ENCODE results near the gene MIPOL1.
"Not testable (repeated sequence)": the region's sequence is repeated elsewhere in the genome, so short reads cannot be mapped to it uniquely, and the experiment has no call there.

Gene MIPOL1

DNA sequence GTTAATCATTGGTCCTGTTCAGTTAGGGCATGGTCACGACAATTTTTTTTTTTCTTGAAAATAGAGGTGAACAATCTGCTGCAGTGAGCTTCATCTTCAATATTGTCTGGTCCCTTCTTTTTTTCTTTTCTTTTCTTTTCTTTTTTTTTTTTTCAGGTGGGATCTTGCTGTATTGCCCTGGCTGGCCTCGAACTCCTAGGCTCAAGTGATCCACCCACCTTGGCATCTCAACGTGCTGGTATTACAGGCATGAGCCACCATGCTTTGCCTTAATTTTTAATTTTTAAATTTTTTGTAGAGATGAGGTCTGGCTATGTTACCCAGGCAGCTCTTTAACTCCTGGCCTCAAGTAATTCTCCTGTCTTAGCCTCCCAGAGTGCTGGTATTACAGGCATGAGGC is 36.5 kb downstream of the MIPOL1 start:
- DNase-seq (ENCODE audit: low read depth in 2 of 2), result no peak

GRCh38 chr14:37236044-37236443 is 38.3 kb downstream of the MIPOL1 start:
- DNase-seq (ENCODE audit: low read depth in 2 of 2), result not testable (repeated sequence)

GRCh38 chr14:37237094-37237493 is 39.4 kb downstream of the MIPOL1 start:
- DNase-seq (ENCODE audit: low read depth in 2 of 2), result no peak

DNA sequence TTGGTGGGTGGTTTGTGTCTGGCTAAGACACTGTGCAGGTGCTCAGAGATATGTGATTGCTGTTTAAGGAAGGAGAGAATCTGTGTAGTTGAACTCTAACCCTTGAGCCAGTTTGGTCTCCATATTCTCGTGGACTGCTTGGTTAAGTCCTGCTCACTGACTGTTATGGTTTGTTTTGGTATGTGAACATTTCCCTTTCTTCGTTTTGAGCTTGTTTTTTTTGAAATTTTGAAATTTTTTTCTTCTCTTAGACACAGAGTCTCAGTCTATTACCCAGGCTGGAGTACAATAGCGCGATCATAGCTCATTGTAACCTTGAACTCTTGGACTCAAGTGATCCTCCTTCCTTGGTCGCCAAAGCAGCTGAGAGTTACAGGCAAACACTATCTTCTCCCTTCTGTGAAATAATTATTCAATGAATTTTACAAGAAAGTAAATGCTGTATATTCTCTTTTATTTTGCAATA is 40.0 kb downstream of the MIPOL1 start:
- no peak for DNase-seq (ENCODE audit: low read depth in 2 of 2)

GRCh38 chr14:37241198-37241597 is 43.5 kb downstream of the MIPOL1 start:
- DNase-seq (ENCODE audit: low read depth in 2 of 2), result no peak

DNA sequence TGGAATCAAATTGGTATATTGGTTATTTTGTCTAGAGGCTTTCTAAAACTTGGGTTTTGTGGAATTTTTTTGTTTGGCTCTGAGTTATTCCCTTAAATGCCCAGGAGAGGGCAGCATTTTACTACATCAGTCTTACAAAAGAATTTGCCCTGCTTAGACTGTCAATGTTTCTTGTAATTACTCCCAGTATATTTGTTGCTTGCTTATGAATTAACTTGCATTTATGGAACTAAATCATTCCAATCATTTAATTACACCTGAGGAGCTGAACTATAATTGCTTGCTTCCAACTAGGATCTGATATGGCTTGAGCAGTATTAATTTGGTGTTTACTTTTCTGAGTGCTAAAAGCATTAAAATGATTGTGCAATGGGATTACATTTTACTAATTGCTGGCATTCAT is 48.7 kb downstream of the MIPOL1 start:
- DNase-seq (ENCODE audit: low read depth in 2 of 2), result no peak

- DNase-seq (ENCODE audit: low read depth in 2 of 2), result no peak
These were observed 50.2 kb downstream of the MIPOL1 start for GRCh38 chr14:37247791-37248461.

- DNase-seq (ENCODE audit: low read depth in 2 of 2), result no peak
These were observed 54.0 kb downstream of the MIPOL1 start for GRCh38 chr14:37251775-37252174.

GRCh38 chr14:37252434-37252833 is 54.7 kb downstream of the MIPOL1 start:
- no peak for DNase-seq (ENCODE audit: low read depth in 2 of 2)

DNA sequence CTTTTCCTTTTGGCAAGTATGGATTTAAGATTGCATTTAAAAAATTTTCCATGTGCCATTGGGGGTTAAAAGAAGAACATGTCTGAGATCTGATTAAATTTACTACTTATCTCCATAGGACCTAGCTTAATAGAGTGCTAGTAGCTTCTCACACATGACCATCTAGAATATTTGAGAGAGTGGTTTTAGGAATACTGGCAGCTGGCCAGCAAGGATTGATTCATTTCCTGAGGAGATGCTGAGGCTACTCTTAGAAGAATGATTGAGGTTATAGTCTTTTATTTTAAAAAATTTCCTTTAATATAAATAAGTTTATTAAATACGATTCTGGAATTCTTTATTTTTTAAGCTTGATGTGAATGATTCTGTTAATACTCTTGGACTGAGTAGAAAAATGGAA is 56.2 kb downstream of the MIPOL1 start:
- DNase-seq (ENCODE audit: low read depth in 2 of 2), result no peak

DNA sequence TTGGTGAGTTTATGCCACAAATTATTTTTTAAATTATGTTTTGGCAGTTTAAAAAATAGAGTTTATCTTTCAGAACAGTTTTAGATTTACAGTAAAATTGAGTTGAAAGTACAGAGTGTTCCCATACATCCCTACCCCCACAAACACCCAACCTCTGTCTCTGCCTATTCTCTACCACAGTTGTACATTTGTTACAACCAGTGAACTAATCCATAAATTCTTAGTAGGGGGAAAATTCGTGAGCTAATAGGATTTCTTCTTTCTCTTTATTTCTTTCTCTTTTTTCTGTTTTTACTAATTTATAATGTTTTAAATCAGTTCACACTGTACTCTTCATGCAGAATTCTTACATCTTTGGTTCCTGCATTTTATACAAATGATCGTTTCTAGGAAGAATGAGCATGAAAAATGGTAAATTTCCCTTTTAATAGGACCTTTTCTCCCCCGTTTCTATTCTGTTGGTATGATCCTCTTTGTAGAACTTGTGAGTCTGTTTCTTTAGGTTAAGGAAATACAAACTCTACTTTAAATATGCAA is 56.7 kb downstream of the MIPOL1 start:
- no peak for DNase-seq (ENCODE audit: low read depth in 2 of 2)

GRCh38 chr14:37257501-37258070 is 59.8 kb downstream of the MIPOL1 start:
- no peak for DNase-seq (ENCODE audit: low read depth in 2 of 2)

DNA sequence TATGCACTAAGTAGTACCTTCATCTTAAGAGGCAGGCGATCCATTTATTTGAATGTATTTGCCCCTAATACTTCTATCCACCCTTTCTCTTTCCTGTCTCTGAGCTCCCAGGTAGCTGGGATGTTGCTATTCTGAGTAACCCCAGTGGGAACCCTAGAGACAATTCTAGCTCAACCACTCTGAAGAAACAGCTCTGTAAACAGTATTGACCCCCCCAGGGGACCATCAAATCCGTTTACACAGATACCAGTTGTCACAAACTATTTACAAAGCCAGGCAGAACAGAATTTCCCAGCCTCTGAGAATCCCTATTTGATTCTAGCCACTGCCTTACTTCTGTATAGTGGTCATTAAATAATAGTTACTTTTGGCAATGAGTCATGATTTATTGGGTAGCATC is 64.9 kb downstream of the MIPOL1 start:
- DNase-seq (ENCODE audit: low read depth in 2 of 2), result no peak

GRCh38 chr14:37263656-37264236 is 66.0 kb downstream of the MIPOL1 start:
- DNase-seq (ENCODE audit: low read depth in 2 of 2), result no peak

- no peak for DNase-seq (ENCODE audit: low read depth in 2 of 2)
These were observed 71.1 kb downstream of the MIPOL1 start for GRCh38 chr14:37268788-37269187.

- DNase-seq (ENCODE audit: low read depth in 2 of 2), result no peak
These were observed 72.9 kb downstream of the MIPOL1 start for GRCh38 chr14:37270629-37271028.

GRCh38 chr14:37272569-37272968 is 74.8 kb downstream of the MIPOL1 start:
- no peak for DNase-seq (ENCODE audit: low read depth in 2 of 2)

GRCh38 chr14:37274652-37275051 is 76.9 kb downstream of the MIPOL1 start:
- DNase-seq (ENCODE audit: low read depth in 2 of 2), result no peak

- DNase-seq (ENCODE audit: low read depth in 2 of 2), result no peak
These were observed 78.2 kb downstream of the MIPOL1 start for GRCh38 chr14:37275963-37276362.

DNA sequence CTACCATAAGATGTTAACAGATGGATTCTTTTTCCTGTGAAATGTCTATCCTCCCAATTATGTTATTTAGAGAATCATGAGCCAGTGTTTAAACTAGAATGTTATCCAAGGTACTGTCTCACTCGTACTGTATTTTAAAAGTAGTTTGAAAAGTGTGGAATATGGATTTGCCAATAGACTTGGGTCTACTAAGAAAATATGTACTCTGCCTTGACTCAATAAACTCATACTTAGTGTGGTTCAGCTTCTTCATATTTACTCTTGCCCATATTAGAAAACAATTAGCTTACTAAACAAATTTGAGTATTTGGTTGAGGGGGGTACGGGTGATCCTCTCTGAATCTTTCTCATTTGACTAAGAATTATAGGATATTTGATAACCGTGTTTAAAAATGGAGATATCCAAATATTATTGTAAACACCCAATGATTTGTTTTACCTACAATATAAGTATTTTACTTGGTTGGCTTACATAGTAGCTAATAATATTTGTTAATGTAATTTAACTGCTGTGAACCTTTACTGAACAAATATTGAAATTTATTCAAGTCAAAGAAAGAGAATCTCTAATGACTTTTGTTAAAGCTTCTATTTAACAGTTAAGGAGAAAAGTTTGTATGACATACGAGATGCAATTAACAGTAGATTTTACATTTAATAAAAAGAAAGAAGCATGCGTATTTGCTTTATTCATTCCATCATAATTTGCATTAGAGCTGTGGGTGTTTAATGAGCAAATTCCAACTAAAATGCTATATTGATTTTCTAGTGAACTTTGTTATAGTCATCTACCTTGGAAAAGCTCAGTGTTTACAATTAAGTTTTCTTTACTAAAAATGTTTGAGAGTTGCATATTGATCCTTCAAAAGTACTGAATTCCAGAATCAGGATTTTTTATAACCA is 81.2 kb downstream of the MIPOL1 start:
- no peak for DNase-seq (ENCODE audit: low read depth in 2 of 2)

DNA sequence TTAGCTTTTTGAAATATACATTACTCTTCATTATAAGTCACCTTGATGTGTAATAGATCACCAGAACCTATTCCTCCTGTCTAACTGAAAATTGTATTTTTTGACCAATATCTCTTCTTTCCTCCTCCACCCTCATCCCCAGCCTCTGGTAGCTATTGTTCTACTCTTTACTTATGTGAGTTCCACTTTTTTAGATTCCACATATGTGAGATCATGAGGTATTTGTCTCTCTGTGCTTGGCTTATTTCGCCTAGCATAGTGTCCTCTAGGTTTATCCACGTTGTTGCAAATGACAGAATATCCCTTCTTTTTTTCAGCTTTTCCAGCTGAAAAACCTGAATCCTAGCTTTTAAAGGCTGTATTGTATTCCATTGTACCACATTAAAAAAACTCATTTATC is 82.1 kb downstream of the MIPOL1 start:
- no peak for DNase-seq (ENCODE audit: low read depth in 2 of 2)

GRCh38 chr14:37284760-37285159 is 87.0 kb downstream of the MIPOL1 start:
- no peak for DNase-seq (ENCODE audit: low read depth in 2 of 2)
